B cell (primary cell): ENCODE measurements around the gene C2orf81. TPM values are rescaled to one million over a fixed set of nuclear protein-coding genes. Genes with fewer than 3 reads are reported as not detected.
A peak's percentile ranks its signal among the peaks of the same experiment; 100 is the strongest.

Experiments used
- ATAC-seq: fragments of 200-7000 bp; cut with Tn5 transposase; one replicate; pipeline ENCODE4 v1.10.0; 2021; ENCODE audit warnings: low read depth, mild to moderate bottlenecking, moderate number of reproducible peaks, moderate library complexity
- CTCF ChIA-PET: fragments of 350-600 bp; sonication (Branson Sonifier 250); formaldehyde crosslinking; loops from one replicate; lab custom pipeline; 2021; ENCODE audit warnings: antibody characterized with exemption, inconsistent platforms; lab: Charles Lee
- POLR2A ChIA-PET: fragments of 350-600 bp; sonication (Branson Sonifier 250); formaldehyde crosslinking; loops from one replicate; lab custom pipeline; 2021; ENCODE audit warnings: antibody characterized with exemption; lab: Charles Lee
- DNase-seq: peaks from one replicate; pipeline ENCODE4 v3.0.0; 2013
- H2AFZ ChIP-seq: 2 replicates; pipeline ENCODE4 v1.6.1; 2012; ENCODE audit warnings: mild to moderate bottlenecking, low read depth, low read length; ENCODE audit not compliant: insufficient read depth, poor library complexity, severe bottlenecking
- H3K27ac ChIP-seq, 2 donors: 1 replicate in 1 of 2; 2 replicates in 1 of 2; pipeline ENCODE4 v1.5.1; 2012 to 2013; ENCODE audit warnings: low read length in 2 of 2, mild to moderate bottlenecking in 2 of 2, moderate library complexity in 1 of 2
- H3K27me3 ChIP-seq, 4 experiments: fragments of 200-600 bp in 1 of 4; sonication (generic) in 1 of 4; replicated peaks in 1 of 4; 1 replicate in 2 of 4; 2 replicates in 2 of 4; pipeline versions ENCODE4 v1.6.1 to v1.7.0; 2013 to 2016; ENCODE audit warnings: low read length in 3 of 4, mild to moderate bottlenecking in 2 of 4, mixed read lengths in 1 of 4, moderate library complexity in 1 of 4; ENCODE audit not compliant: insufficient read depth in 4 of 4, control insufficient read depth in 3 of 4; ENCODE audit errors: control extremely low read depth in 1 of 4
- H3K36me3 ChIP-seq, 2 experiments: replicated peaks in 1 of 2; 1 replicate in 1 of 2; 2 replicates in 1 of 2; pipeline versions ENCODE4 v1.6.1 to v1.7.1; 2013; ENCODE audit warnings: low read length in 1 of 2; ENCODE audit not compliant: insufficient read depth in 2 of 2, control insufficient read depth in 1 of 2; ENCODE audit errors: control extremely low read depth in 1 of 2, extremely low read depth in 1 of 2
- H3K4me1 ChIP-seq, 2 donors: fragments of 200-600 bp in 1 of 2; sonication (generic) in 1 of 2; 1 replicate in 1 of 2; 2 replicates in 1 of 2; pipeline versions ENCODE4 v1.5.1 to v1.6.1; 2013 to 2017; ENCODE audit warnings: low read length in 2 of 2; ENCODE audit not compliant: control insufficient read depth in 2 of 2, insufficient read depth in 2 of 2
- H3K4me2 ChIP-seq: replicated peaks from 2 replicates; pipeline ENCODE3; 2012; ENCODE audit warnings: mild to moderate bottlenecking, low read depth, low read length; ENCODE audit not compliant: poor library complexity, severe bottlenecking
- H3K4me3 ChIP-seq, 5 experiments: fragments of 200-600 bp in 1 of 5; sonication (generic) in 1 of 5; 1 replicate in 3 of 5; 2 replicates in 2 of 5; pipeline versions ENCODE4 v1.5.1 to v1.7.0; 2011 to 2016; ENCODE audit warnings: low read length in 4 of 5, mild to moderate bottlenecking in 4 of 5, low read depth in 2 of 5, control low read depth in 1 of 5, moderate library complexity in 1 of 5; ENCODE audit not compliant: insufficient read depth in 1 of 5; ENCODE audit errors: control extremely low read depth in 1 of 5, extremely low read depth in 1 of 5
- H3K79me2 ChIP-seq: fragments of 200-600 bp; sonication (generic); one replicate; pipeline ENCODE4 v1.6.0; 2016; ENCODE audit warnings: low read length; ENCODE audit not compliant: control insufficient read depth, insufficient read depth
- H3K9ac ChIP-seq: fragments of 200-600 bp; sonication (generic); 2 replicates; pipeline ENCODE4 v1.6.1; 2017; ENCODE audit warnings: mild to moderate bottlenecking, low read length, moderate library complexity
- H3K9me3 ChIP-seq, 3 donors: one replicate each; pipeline versions ENCODE4 v1.6.1 to v1.7.1; 2013; ENCODE audit warnings: low read length in 2 of 3; ENCODE audit not compliant: control insufficient read depth in 2 of 3, insufficient read depth in 1 of 3; ENCODE audit errors: control extremely low read depth in 1 of 3
- H4K20me1 ChIP-seq: 2 replicates; pipeline ENCODE4 v1.6.0; 2012; ENCODE audit warnings: mild to moderate bottlenecking, low read length; ENCODE audit not compliant: insufficient read depth, control insufficient read depth, poor library complexity, severe bottlenecking
- H3K27ac Mint-ChIP-seq: one replicate; pipeline ENCODE4 v1.8.0; 2021; ENCODE audit warnings: mixed read lengths
- H3K27me3 Mint-ChIP-seq: one replicate; pipeline ENCODE4 v1.8.0; 2021; ENCODE audit warnings: mixed read lengths
- H3K4me1 Mint-ChIP-seq: one replicate; pipeline ENCODE4 v1.8.0; 2021; ENCODE audit warnings: mixed read lengths
- H3K4me3 Mint-ChIP-seq: one replicate; pipeline ENCODE4 v1.8.0; 2021; ENCODE audit warnings: mixed read lengths
- H3K9me3 Mint-ChIP-seq: one replicate; pipeline ENCODE4 v1.8.0; 2022; ENCODE audit warnings: mixed read lengths; ENCODE audit not compliant: insufficient read depth
- EZH2 ChIP-seq: IDR thresholded peaks from 2 replicates; pipeline ENCODE4 v1.6.1; 2012; ENCODE audit warnings: borderline replicate concordance, low read depth, mild to moderate bottlenecking, moderate library complexity, low read length; ENCODE audit not compliant: insufficient read depth, poor library complexity, severe bottlenecking
- WGBS: methylation state at CpG from one replicate; pipeline ENCODE4 v1.1.5; 2013; ENCODE audit warnings: missing lambda C conversion rate; ENCODE audit not compliant: insufficient coverage; 5-methylcytosine and 5-hydroxymethylcytosine counted together
- intact Hi-C: fragments of 100-400 bp; cut with micrococcal nuclease; formaldehyde crosslinking; loops from one replicate; pipeline ENCODE4 v1.10.0; 2022
- polyA plus RNA-seq: library from polyadenylated mRNA; depleted of rRNA; stranded (reverse); fragments of >200 nt; gene quantifications from 2 replicates; pipeline ENCODE4 v1.2.3, GENCODE V29; 2012
- total RNA-seq, 2 donors: library from RNA; stranded (reverse); fragments of 120-200 nt in 1 of 2; gene quantifications; 1 replicate in 1 of 2; 2 replicates in 1 of 2; pipeline versions ENCODE4 v1.2.3 to v1.2.4, GENCODE V29; 2013 to 2022
- TF ChIP-seq, protein P1 (sequence below): fragments of 200-600 bp; IDR thresholded peaks from one replicate; pipeline ENCODE4 v1.8.0; 2022; ENCODE audit warnings: antibody characterized with exemption, mild to moderate bottlenecking

C2orf81 gene
- total and polyA plus RNA-seq, 2 donors (not counting 1 experiment from before 2014, with no cell fraction given) = 5.4 to 8.6 TPM

DNA sequence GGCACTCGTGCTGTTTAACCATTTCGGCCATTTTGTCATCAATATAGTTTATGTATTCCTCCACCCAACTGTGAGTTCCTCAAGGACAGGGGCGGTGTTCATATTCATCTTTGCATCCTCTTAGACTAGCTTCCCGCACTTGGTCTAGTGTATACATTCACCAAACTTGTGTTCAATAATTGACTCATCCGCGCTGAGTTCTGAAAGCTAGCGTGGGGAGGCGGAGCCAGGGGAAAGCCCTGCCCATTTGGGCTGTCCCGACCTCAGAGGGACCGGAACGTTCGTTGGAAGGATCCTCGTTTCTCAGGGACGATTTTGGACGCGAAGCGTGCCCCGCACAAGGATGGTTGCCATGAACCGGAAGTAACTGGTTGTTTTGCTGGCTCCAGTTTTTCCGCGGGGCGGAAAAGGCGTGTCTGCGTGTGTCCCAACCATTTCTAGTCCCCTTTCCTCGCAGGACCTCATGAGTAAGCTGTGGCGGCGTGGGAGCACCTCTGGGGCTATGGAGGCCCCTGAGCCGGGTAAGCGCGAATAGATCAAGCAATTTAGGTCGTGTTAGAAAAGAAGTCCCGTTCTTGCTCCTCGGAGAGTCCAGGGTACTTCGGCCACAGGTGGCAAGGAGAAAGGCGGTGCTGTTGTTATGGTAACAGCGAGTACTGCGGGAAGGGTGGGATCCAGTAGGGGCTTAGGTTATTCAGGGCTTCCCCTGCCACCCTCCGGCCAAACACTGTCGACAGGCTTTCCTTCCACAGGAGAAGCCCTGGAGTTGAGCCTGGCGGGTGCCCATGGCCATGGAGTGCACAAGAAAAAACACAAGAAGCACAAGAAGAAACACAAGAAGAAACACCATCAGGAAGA lies 33.5 kb upstream of the C2orf81 start, which contains the start of gene INO80B:
INO80B (plus strand) TSS at position 434 of the 858 bp plus-strand sequence; CDS start at position 464, 30 bp downstream.
- Histone ChIP-seq H3K27ac (peak within 1 kb of the TSS; percentile 17 to 97), H3K36me3 (peaks cover 0 to 4% of the 10 kb centered on the region in 2 experiments), H3K4me1 (peaks cover 33 to 48% of the 10 kb centered on the region in 2 donors), H3K4me2 (peak within 1 kb of the TSS; percentile 96), H3K27me3 (no peaks in the 10 kb centered on the region), H3K9me3 (no peaks in the 10 kb centered on the region), H3K79me2 (peaks cover 22% of the 10 kb centered on the region), H2AFZ (peak within 1 kb of the TSS; percentile 67), H3K9ac (peak within 1 kb of the TSS; percentile 70), H4K20me1 (peaks cover 5% of the 10 kb centered on the region), H3K4me3 (peak within 1 kb of the TSS; percentile 63 to 88 (median 77))
- intact Hi-C loops = loop anchor here (1.0 to 5.0 kb wide), 8 partner anchors 15 to 278 kb away; partner anchors contain the start of genes AUP1, C2orf81, HTRA2 and MOB1A
- H3K4me3 Mint-ChIP-seq = peak within 1 kb of the TSS; percentile 94
- no peaks in the 10 kb centered on the region for H3K27me3 Mint-ChIP-seq
- TF ChIP-seq, protein P1, sequence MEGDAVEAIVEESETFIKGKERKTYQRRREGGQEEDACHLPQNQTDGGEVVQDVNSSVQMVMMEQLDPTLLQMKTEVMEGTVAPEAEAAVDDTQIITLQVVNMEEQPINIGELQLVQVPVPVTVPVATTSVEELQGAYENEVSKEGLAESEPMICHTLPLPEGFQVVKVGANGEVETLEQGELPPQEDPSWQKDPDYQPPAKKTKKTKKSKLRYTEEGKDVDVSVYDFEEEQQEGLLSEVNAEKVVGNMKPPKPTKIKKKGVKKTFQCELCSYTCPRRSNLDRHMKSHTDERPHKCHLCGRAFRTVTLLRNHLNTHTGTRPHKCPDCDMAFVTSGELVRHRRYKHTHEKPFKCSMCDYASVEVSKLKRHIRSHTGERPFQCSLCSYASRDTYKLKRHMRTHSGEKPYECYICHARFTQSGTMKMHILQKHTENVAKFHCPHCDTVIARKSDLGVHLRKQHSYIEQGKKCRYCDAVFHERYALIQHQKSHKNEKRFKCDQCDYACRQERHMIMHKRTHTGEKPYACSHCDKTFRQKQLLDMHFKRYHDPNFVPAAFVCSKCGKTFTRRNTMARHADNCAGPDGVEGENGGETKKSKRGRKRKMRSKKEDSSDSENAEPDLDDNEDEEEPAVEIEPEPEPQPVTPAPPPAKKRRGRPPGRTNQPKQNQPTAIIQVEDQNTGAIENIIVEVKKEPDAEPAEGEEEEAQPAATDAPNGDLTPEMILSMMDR = no peak
- no peak for TF ChIP-seq EZH2
- H3K9me3 Mint-ChIP-seq = no peaks in the 10 kb centered on the region
- peaks cover 57% of the 10 kb centered on the region for H3K4me1 Mint-ChIP-seq
- peak; percentile 99 for DNase-seq
- peak; percentile 47 for ATAC-seq
- ChIA-PET POLR2A (interaction anchor here (0.5 to 6.0 kb wide), 11 partner anchors 11 to 1221 kb away, joined by 3 to 56 read pairs (median 3); partner anchors contain the start of genes AUP1, CCDC142, CCT7 and HTRA2), CTCF (interaction anchor here (0.5 to 5.7 kb wide), 14 partner anchors 10 to 631 kb away, joined by 3 to 54 read pairs (median 4); partner anchors contain the start of genes C2orf81, CCDC142, MOGS and MRPL53)
- WGBS = under 1% methylated on average over 36 of the region's 40 CpGs
- H3K27ac Mint-ChIP-seq = peak within 1 kb of the TSS; percentile 93
